Bronchial epithelial cell (primary cell): ENCODE data around the gene RNPEPL1. TPM values are rescaled to one million over a fixed set of nuclear protein-coding genes. Genes with fewer than 3 reads are reported as not detected.

Source experiments
- DNase-seq: peaks from one replicate; pipeline ENCODE4 v3.0.0-alpha.2; 2010; ENCODE audit warnings: low read depth
- FAIRE-seq: peaks from 2 replicates; lab custom pipeline; 2011; peaks lifted over from hg19 to GRCh38; lab: Jason Lieb, UNC
- H3K27me3 ChIP-seq: 2 replicates; pipeline ENCODE4 v1.5.1; 2011; ENCODE audit warnings: low read length; ENCODE audit not compliant: control insufficient read depth, insufficient read depth
- H3K36me3 ChIP-seq: 2 replicates; pipeline ENCODE4 v1.5.1; 2011; ENCODE audit warnings: low read length; ENCODE audit not compliant: control insufficient read depth, insufficient read depth
- H3K4me3 ChIP-seq: 2 replicates; pipeline ENCODE4 v1.5.1; 2011; ENCODE audit warnings: mild to moderate bottlenecking, low read depth, low read length, control low read depth
- CTCF ChIP-seq: IDR thresholded peaks from 2 replicates; pipeline ENCODE4 v1.5.1; 2011; ENCODE audit warnings: mild to moderate bottlenecking, moderate library complexity, low read length, control low read depth, inconsistent platforms; ENCODE audit not compliant: insufficient read depth, severe bottlenecking
- total RNA-seq: library from RNA; depleted of rRNA; stranded (reverse); fragments of >200 nt; gene quantifications from 2 replicates; pipeline ENCODE4 v1.2.1, GENCODE V29; 2014

Gene RNPEPL1
- total RNA-seq, 1 donor from 2014 or later = 10.8 TPM

- FAIRE-seq (no peak), DNase-seq (peak; percentile 82)
- Histone ChIP-seq H3K27me3 (no peaks in the 10 kb centered on the region), H3K4me3 (peak within 1 kb of the TSS; percentile 78), H3K36me3 (peaks cover 8% of the 10 kb centered on the region)
- no peak for TF ChIP-seq CTCF
These were observed 18.1 kb downstream of the RNPEPL1 start, which contains the start of gene CAPN10 for GRCh38 chr2:240586198-240586918. Gene CAPN10 (plus strand): TSS chr2:240586734. CDS start chr2:240586912, 178 bp downstream.

GRCh38 chr2:240586919-240587800 is 18.9 kb downstream of the RNPEPL1 start:
- peak; percentile 28 for DNase-seq
- Histone ChIP-seq H3K27me3 (no peaks in the 10 kb centered on the region), H3K4me3 (peak overlapping the region; percentile 78), H3K36me3 (peaks cover 14% of the 10 kb centered on the region)
- no peak for TF ChIP-seq CTCF
- no peak for FAIRE-seq

- DNase-seq = no peak
- no peak for TF ChIP-seq CTCF
- no peak overlapping the region for H3K4me3 ChIP-seq
- H3K27me3 ChIP-seq = no peaks in the 10 kb centered on the region
- H3K36me3 ChIP-seq = peaks cover 17% of the 10 kb centered on the region
- peak; percentile 32 for FAIRE-seq
These were observed 19.8 kb downstream of the RNPEPL1 start for GRCh38 chr2:240588006-240588655.

- no peak for TF ChIP-seq CTCF
- Histone ChIP-seq H3K36me3 (peaks cover 20% of the 10 kb centered on the region), H3K4me3 (no peak overlapping the region), H3K27me3 (no peaks in the 10 kb centered on the region)
- FAIRE-seq (no peak), DNase-seq (no peak)
These were observed 20.4 kb downstream of the RNPEPL1 start for GRCh38 chr2:240588669-240589068.

GRCh38 chr2:240589375-240589774 is 21.1 kb downstream of the RNPEPL1 start:
- peaks cover 23% of the 10 kb centered on the region for H3K36me3 ChIP-seq
- TF ChIP-seq CTCF = no peak
- no peak overlapping the region for H3K4me3 ChIP-seq
- FAIRE-seq = no peak
- H3K27me3 ChIP-seq = no peaks in the 10 kb centered on the region
- DNase-seq = no peak
